DMS153 treated with DMSO at 0.1 percent for 48 hours (cell line): Measurements from ENCODE around the gene PRKRIP1.
"Not testable (repeated sequence)": the region's sequence is repeated elsewhere in the genome, so short reads cannot be mapped to it uniquely, and the experiment has no call there.

ENCODE experiments used
- DNase-seq: peaks from one replicate; lab custom pipeline; 2025; ENCODE audit not compliant: unreplicated experiment; lab: John Stamatoyannopoulos, UW

Gene PRKRIP1

GRCh38 chr7:102429141-102429899 lies 33.2 kb downstream of the PRKRIP1 start:
- no peak for DNase-seq

- peak; percentile 57 for DNase-seq
Observed at GRCh38 chr7:102431617-102432298, 35.6 kb downstream of the PRKRIP1 start.

GRCh38 chr7:102432442-102433218 lies 36.5 kb downstream of the PRKRIP1 start:
- DNase-seq, result no peak

- DNase-seq, result peak; percentile 12
Observed at GRCh38 chr7:102433219-102434038, 37.3 kb downstream of the PRKRIP1 start, which contains the start of gene ORAI2. Gene ORAI2, plus strand, starts transcription at chr7:102433575. Its CDS starts 5,382 bp downstream, at chr7:102438957.

GRCh38 chr7:102434039-102434486 lies 37.9 kb downstream of the PRKRIP1 start:
- no peak for DNase-seq

- DNase-seq, result no peak
Observed at GRCh38 chr7:102436118-102436517, 40.0 kb downstream of the PRKRIP1 start.

GRCh38 chr7:102439963-102440795 lies 44.0 kb downstream of the PRKRIP1 start:
- DNase-seq, result no peak

GRCh38 chr7:102444961-102445673 lies 49.0 kb downstream of the PRKRIP1 start:
- no peak for DNase-seq

- no peak for DNase-seq
Observed at GRCh38 chr7:102445674-102446071, 49.5 kb downstream of the PRKRIP1 start.

- DNase-seq, result no peak
Observed at GRCh38 chr7:102446387-102447156, 50.4 kb downstream of the PRKRIP1 start.

GRCh38 chr7:102447311-102447710 lies 51.1 kb downstream of the PRKRIP1 start:
- no peak for DNase-seq

GRCh38 chr7:102449136-102449535 lies 53.0 kb downstream of the PRKRIP1 start:
- no peak for DNase-seq

GRCh38 chr7:102450242-102450641 lies 54.1 kb downstream of the PRKRIP1 start:
- DNase-seq, result no peak

- DNase-seq, result peak; percentile 51
Observed at GRCh38 chr7:102451371-102452054, 55.4 kb downstream of the PRKRIP1 start.

GRCh38 chr7:102452451-102452850 lies 56.3 kb downstream of the PRKRIP1 start:
- no peak for DNase-seq

- no peak for DNase-seq
Observed at GRCh38 chr7:102453319-102453718, 57.2 kb downstream of the PRKRIP1 start.

GRCh38 chr7:102454468-102454867 lies 58.3 kb downstream of the PRKRIP1 start:
- DNase-seq, result no peak

- DNase-seq, result not testable (repeated sequence)
Observed at GRCh38 chr7:102454932-102455331, 58.8 kb downstream of the PRKRIP1 start.
